Astrocyte (in vitro differentiated cells and primary cell): Measurements from ENCODE around the gene HLA-DMB. TPM values are rescaled to one million over a fixed set of nuclear protein-coding genes. Genes with fewer than 3 reads are reported as not detected.
A peak's percentile ranks its signal among the peaks of the same experiment; 100 is the strongest.

Source experiments
- DNase-seq: peaks from one replicate; pipeline ENCODE4 v3.0.0-alpha.2; 2010; ENCODE audit warnings: low read depth
- FAIRE-seq: peaks from 2 replicates; lab custom pipeline; 2011; peaks lifted over from hg19 to GRCh38; lab: Jason Lieb, UNC
- H2AFZ ChIP-seq: 2 replicates; pipeline ENCODE4 v1.6.0; 2012; ENCODE audit warnings: low read depth, low read length, inconsistent platforms
- H3K27ac ChIP-seq: 2 replicates; pipeline ENCODE4 v1.5.1; 2011; ENCODE audit warnings: low read depth, low read length, inconsistent platforms
- H3K27me3 ChIP-seq: 2 replicates; pipeline ENCODE4 v1.6.0; 2011; ENCODE audit warnings: low read length, inconsistent platforms; ENCODE audit not compliant: insufficient read depth
- H3K36me3 ChIP-seq: 2 replicates; pipeline ENCODE4 v1.5.1; 2011; ENCODE audit warnings: low read length, inconsistent platforms; ENCODE audit not compliant: insufficient read depth
- H3K4me1 ChIP-seq: 2 replicates; pipeline ENCODE4 v1.5.1; 2011; ENCODE audit warnings: low read length, inconsistent platforms; ENCODE audit not compliant: insufficient read depth
- H3K4me2 ChIP-seq: 2 replicates; pipeline ENCODE4 v1.6.0; 2012; ENCODE audit warnings: low read length, inconsistent platforms
- H3K4me3 ChIP-seq: 2 replicates; pipeline ENCODE4 v1.5.1; 2011; ENCODE audit warnings: low read depth, mild to moderate bottlenecking, low read length, inconsistent platforms; ENCODE audit not compliant: insufficient read depth
- H3K79me2 ChIP-seq: 2 replicates; pipeline ENCODE4 v1.6.0; 2012; ENCODE audit warnings: mild to moderate bottlenecking, low read length, inconsistent platforms; ENCODE audit not compliant: insufficient read depth
- H3K9ac ChIP-seq: 2 replicates; pipeline ENCODE4 v1.6.0; 2012; ENCODE audit warnings: mild to moderate bottlenecking, low read length, inconsistent platforms
- H3K9me3 ChIP-seq: 2 replicates; pipeline ENCODE4 v1.5.1; 2012; ENCODE audit warnings: low read depth, mild to moderate bottlenecking, low read length, inconsistent platforms; ENCODE audit not compliant: insufficient read depth
- H4K20me1 ChIP-seq: 2 replicates; pipeline ENCODE4 v1.6.0; 2012; ENCODE audit warnings: low read length, inconsistent platforms; ENCODE audit not compliant: insufficient read depth
- H3K27ac Mint-ChIP-seq: one replicate; pipeline ENCODE4 v1.8.0; 2021; ENCODE audit warnings: mild to moderate bottlenecking, mixed read lengths; ENCODE audit not compliant: unreplicated experiment
- H3K27me3 Mint-ChIP-seq: one replicate; pipeline ENCODE4 v1.8.0; 2021; ENCODE audit warnings: low read depth, mixed read lengths; ENCODE audit not compliant: unreplicated experiment
- H3K36me3 Mint-ChIP-seq: one replicate; pipeline ENCODE4 v1.8.0; 2021; ENCODE audit warnings: low read depth, mixed read lengths; ENCODE audit not compliant: unreplicated experiment
- H3K4me1 Mint-ChIP-seq: one replicate; pipeline ENCODE4 v1.8.0; 2021; ENCODE audit warnings: low read depth, mixed read lengths; ENCODE audit not compliant: unreplicated experiment
- H3K4me3 Mint-ChIP-seq: one replicate; pipeline ENCODE4 v1.8.0; 2021; ENCODE audit warnings: mild to moderate bottlenecking, moderate library complexity, mixed read lengths; ENCODE audit not compliant: unreplicated experiment
- H3K9me3 Mint-ChIP-seq: one replicate; pipeline ENCODE4 v1.8.0; 2021; ENCODE audit warnings: mild to moderate bottlenecking, mixed read lengths; ENCODE audit not compliant: unreplicated experiment
- CTCF ChIP-seq: IDR thresholded peaks from 2 replicates; pipeline ENCODE4 v1.5.1; 2011; ENCODE audit warnings: low read depth, mild to moderate bottlenecking, inconsistent platforms, low read length, moderate library complexity; ENCODE audit not compliant: insufficient read depth
- EZH2 ChIP-seq: IDR thresholded peaks from 2 replicates; pipeline ENCODE4 v1.6.1; 2012; ENCODE audit warnings: mild to moderate bottlenecking, low read length, inconsistent platforms; ENCODE audit not compliant: insufficient read depth
- total RNA-seq: library from RNA; stranded (reverse); gene quantifications from 2 replicates; pipeline ENCODE4 v1.2.1, GENCODE V29; 2021

HLA-DMB gene
- total RNA-seq, 1 donor from 2014 or later: 0.11 TPM

- FAIRE-seq (no peak), DNase-seq (peak; percentile 100)
- no peaks in the 10 kb centered on the region for H3K27me3 ChIP-seq
- peak overlapping the region; percentile 99 for H3K27ac Mint-ChIP-seq
- H3K9me3 Mint-ChIP-seq: no peaks in the 10 kb centered on the region
- H3K4me1 Mint-ChIP-seq: peaks cover 25% of the 10 kb centered on the region
- no peaks in the 10 kb centered on the region for H3K27me3 Mint-ChIP-seq
- H3K79me2 ChIP-seq: peaks cover 75% of the 10 kb centered on the region
- TF ChIP-seq EZH2 (no peak), CTCF (no peak)
- H2AFZ ChIP-seq: no peak overlapping the region
- H3K9me3 ChIP-seq: no peaks in the 10 kb centered on the region
- H3K9ac ChIP-seq: peak overlapping the region; percentile 99
- H3K36me3 ChIP-seq: peaks cover 32% of the 10 kb centered on the region
- H3K4me2 ChIP-seq: peak overlapping the region; percentile 97
- peak overlapping the region; percentile 100 for H3K27ac ChIP-seq
- H3K4me3 ChIP-seq: peak overlapping the region; percentile 97
- H4K20me1 ChIP-seq: peaks cover 47% of the 10 kb centered on the region
- peaks cover 25% of the 10 kb centered on the region for H3K4me1 ChIP-seq
- H3K4me3 Mint-ChIP-seq: peak overlapping the region; percentile 100
- H3K36me3 Mint-ChIP-seq: peaks cover 35% of the 10 kb centered on the region
Observed at GRCh38 chr6:32971581-32972352, 30.9 kb upstream of the HLA-DMB start.

GRCh38 chr6:32971242-32971580 lies 30.4 kb upstream of the HLA-DMB start:
- H3K4me3 Mint-ChIP-seq: peak overlapping the region; percentile 100
- H3K27me3 ChIP-seq: no peaks in the 10 kb centered on the region
- peak overlapping the region; percentile 99 for H3K27ac Mint-ChIP-seq
- H3K79me2 ChIP-seq: peaks cover 74% of the 10 kb centered on the region
- H3K36me3 ChIP-seq: peaks cover 27% of the 10 kb centered on the region
- no peaks in the 10 kb centered on the region for H3K9me3 Mint-ChIP-seq
- H3K27me3 Mint-ChIP-seq: no peaks in the 10 kb centered on the region
- no peak for DNase-seq
- H3K9ac ChIP-seq: peak overlapping the region; percentile 99
- no peaks in the 10 kb centered on the region for H3K9me3 ChIP-seq
- H2AFZ ChIP-seq: no peak overlapping the region
- no peak for TF ChIP-seq CTCF
- H3K27ac ChIP-seq: peak overlapping the region; percentile 100
- H3K4me3 ChIP-seq: peak overlapping the region; percentile 97
- peaks cover 42% of the 10 kb centered on the region for H4K20me1 ChIP-seq
- H3K36me3 Mint-ChIP-seq: peaks cover 31% of the 10 kb centered on the region
- H3K4me1 ChIP-seq: peaks cover 23% of the 10 kb centered on the region
- FAIRE-seq: no peak
- H3K4me1 Mint-ChIP-seq: peaks cover 21% of the 10 kb centered on the region
- peak overlapping the region; percentile 94 for H3K4me2 ChIP-seq
